GM12878 (cell line): ENCODE measurements around the gene TBXA2R. TPM values are rescaled to one million over a fixed set of nuclear protein-coding genes. Genes with fewer than 3 reads are reported as not detected.

Experiments
- ATAC-seq: fragments of 200-7000 bp; cut with Tn5 transposase; 3 replicates; pipeline ENCODE4 v1.9.1; 2020; ENCODE audit warnings: mild to moderate bottlenecking, moderate library complexity
- BruUV-seq: library from RNA; stranded (reverse); fragments of 400-500 nt; replicated peaks from 2 replicates; lab custom pipeline; 2021; lab: Mats Ljungman, UMichigan
- CTCF ChIA-PET: fragments of 300-600 bp; sonication (Branson Sonifier 250); formaldehyde crosslinking; extraction: SDS; loops from one replicate; lab custom pipeline; 2021; ENCODE audit warnings: inconsistent platforms; lab: Yijun Ruan, JAX
- POLR2A ChIA-PET: fragments of 350-600 bp; formaldehyde crosslinking; extraction: SDS; loops from one replicate; lab custom pipeline; 2021; ENCODE audit warnings: inconsistent platforms; lab: Charles Lee
- RAD21 ChIA-PET: fragments of 300-600 bp; sonication (Branson Sonifier 250); formaldehyde crosslinking; loops from one replicate; lab custom pipeline; 2023; ENCODE audit warnings: antibody characterized with exemption; ENCODE audit not compliant: unreplicated experiment; lab: Charles Lee
- SMC1A ChIA-PET: fragments of 300-600 bp; sonication (Branson Sonifier 250); formaldehyde crosslinking; loops from one replicate; lab custom pipeline; 2023; ENCODE audit not compliant: unreplicated experiment, uncharacterized antibody; lab: Charles Lee
- DNase-seq: peaks from one replicate; pipeline ENCODE4 v3.0.0-alpha.2; 2011; ENCODE audit warnings: low read depth, low spot score
- FAIRE-seq: peaks from 3 replicates; lab custom pipeline; 2011; peaks lifted over from hg19 to GRCh38; lab: Jason Lieb, UNC
- H2AFZ ChIP-seq: 2 replicates; pipeline ENCODE4 v1.6.0; 2011; ENCODE audit warnings: low read depth, low read length, control low read depth; ENCODE audit not compliant: control insufficient read depth
- H3K27ac ChIP-seq: 2 replicates; pipeline ENCODE4 v1.5.1; 2011; ENCODE audit warnings: control low read depth; ENCODE audit not compliant: control insufficient read depth, insufficient read depth
- H3K27me3 ChIP-seq, 2 experiments: replicated peaks in 1 of 2; 2 replicates each; pipeline versions ENCODE4 v1.6.0 to v1.6.1; 2011; ENCODE audit warnings: low read length in 1 of 2; ENCODE audit not compliant: control insufficient read depth in 2 of 2, insufficient read depth in 2 of 2
- H3K36me3 ChIP-seq, 2 experiments: 2 replicates each; pipeline ENCODE4 v1.5.1; 2011; ENCODE audit warnings: low read length in 1 of 2; ENCODE audit not compliant: control insufficient read depth in 2 of 2, insufficient read depth in 2 of 2
- H3K4me1 ChIP-seq: 2 replicates; pipeline ENCODE4 v1.6.1; 2011; ENCODE audit warnings: mild to moderate bottlenecking, low read length, moderate library complexity, mixed read lengths; ENCODE audit not compliant: control insufficient read depth, insufficient read depth
- H3K4me2 ChIP-seq: 2 replicates; pipeline ENCODE4 v1.6.0; 2011; ENCODE audit warnings: control low read depth; ENCODE audit not compliant: control insufficient read depth, insufficient read depth
- H3K4me3 ChIP-seq: fragments of 200-600 bp; sonication (generic); 2 replicates; pipeline ENCODE4 v1.5.1; 2016
- H3K79me2 ChIP-seq: 2 replicates; pipeline ENCODE4 v1.6.0; 2011; ENCODE audit warnings: low read length; ENCODE audit not compliant: control insufficient read depth, insufficient read depth
- H3K9ac ChIP-seq: 2 replicates; pipeline ENCODE4 v1.8.0; 2011; ENCODE audit warnings: low read length, control low read depth, mixed read lengths; ENCODE audit not compliant: control insufficient read depth, insufficient read depth
- H3K9me3 ChIP-seq: replicated peaks from 3 replicates; pipeline ENCODE4 v1.5.1; 2011; ENCODE audit warnings: mild to moderate bottlenecking, low read length; ENCODE audit not compliant: control insufficient read depth, insufficient read depth
- H4K20me1 ChIP-seq: 2 replicates; pipeline ENCODE4 v1.6.0; 2011; ENCODE audit not compliant: control insufficient read depth, insufficient read depth
- ATF2 ChIP-seq: IDR thresholded peaks from 2 replicates; pipeline ENCODE4 v1.6.1; 2012; ENCODE audit warnings: low read length, inconsistent platforms
- E2F4 ChIP-seq: IDR thresholded peaks from 2 replicates; pipeline ENCODE4 v1.6.1; 2012; ENCODE audit warnings: low read depth, low read length, improper control_type of control experiment
- ELK1 ChIP-seq: IDR thresholded peaks from 2 replicates; pipeline ENCODE4 v1.6.1; 2012; ENCODE audit warnings: low read depth, low read length, improper control_type of control experiment
- JUNB ChIP-seq: IDR thresholded peaks from 2 replicates; pipeline ENCODE4 v1.6.1; 2016; ENCODE audit warnings: antibody characterized with exemption, mild to moderate bottlenecking
- KLF5 ChIP-seq: fragments of 450-650 bp; IDR thresholded peaks from 2 replicates; pipeline ENCODE4 v1.6.1; 2014; ENCODE audit warnings: mild to moderate bottlenecking; ENCODE audit not compliant: partially characterized antibody
- MLLT1 ChIP-seq: fragments of 450-650 bp; IDR thresholded peaks from 2 replicates; pipeline ENCODE4 v1.6.1; 2016; ENCODE audit warnings: mild to moderate bottlenecking
- NFXL1 ChIP-seq: fragments of 450-650 bp; IDR thresholded peaks from 2 replicates; pipeline ENCODE4 v1.6.1; 2017; ENCODE audit warnings: antibody characterized with exemption, mild to moderate bottlenecking, borderline replicate concordance
- PBX3 ChIP-seq: IDR thresholded peaks from 2 replicates; pipeline ENCODE4 v1.6.1; 2011; ENCODE audit warnings: mild to moderate bottlenecking, low read depth, low read length, moderate library complexity; ENCODE audit not compliant: insufficient replicate concordance
- SMARCA5 ChIP-seq: fragments of 450-650 bp; IDR thresholded peaks from 2 replicates; pipeline ENCODE4 v1.6.1; 2017; ENCODE audit warnings: mild to moderate bottlenecking
- TCF3 ChIP-seq: IDR thresholded peaks from 2 replicates; pipeline ENCODE4 v1.6.1; 2012; ENCODE audit warnings: low read depth, mild to moderate bottlenecking, low read length, borderline replicate concordance; ENCODE audit not compliant: insufficient read depth
- YBX1 ChIP-seq: fragments of 450-650 bp; IDR thresholded peaks from 2 replicates; pipeline ENCODE4 v1.6.1; 2016; ENCODE audit warnings: antibody characterized with exemption
- WGBS: methylation state at CpG from one replicate; pipeline ENCODE4 v1.1.6; 2016; ENCODE audit warnings: low lambda C conversion rate; ENCODE audit not compliant: insufficient replicate concordance, insufficient coverage; ENCODE audit errors: missing lambda C conversion rate; 5-methylcytosine and 5-hydroxymethylcytosine counted together
- in situ Hi-C: fragments of 300-500 bp; cut with MboI; formaldehyde crosslinking; loops from 9 replicates; pipeline ENCODE4 v1.14.3; 2018; ENCODE audit warnings: mixed read lengths
- intact Hi-C: fragments of 100-400 bp; cut with micrococcal nuclease; formaldehyde crosslinking; loops from one replicate; pipeline ENCODE4 v1.14.2; 2022; ENCODE audit not compliant: unreplicated experiment
- polyA plus RNA-seq, 11 experiments: library from polyadenylated mRNA; depleted of rRNA in 4 of 11; unstranded in 6 of 11; stranded (reverse) in 5 of 11; fragments of >200 nt; fragmentation: Nextera tagmentation in 4 of 11; fragmentation: Illumina TruSeq in 1 of 11; extraction: Ambion mirVana in 4 of 11; extraction: Trizol in 1 of 11; gene quantifications; 1 replicate in 1 of 11; 2 replicates in 10 of 11; pipeline versions ENCODE4 v1.2.1 to v1.2.3, GENCODE V29; 2011 to 2016; ENCODE audit warnings: inconsistent platforms in 2 of 11, missing spikeins in 2 of 11, low read depth in 1 of 11
- total RNA-seq, 4 experiments: library from RNA; depleted of rRNA in 3 of 4; stranded (reverse); fragments of >200 nt in 3 of 4; fragmentation: Illumina TruSeq in 1 of 4; extraction: Trizol in 1 of 4; gene quantifications; 2 replicates each; pipeline versions ENCODE4 v1.2.1 to v1.2.3, GENCODE V29; 2013 to 2021

Gene TBXA2R
- total and polyA plus RNA-seq, 10 of the 15 experiments (the other 5 are each of a cell fraction or from before 2014, with no cell fraction given) = 0.03 TPM; not detected in 8

- no peaks in the 10 kb centered on the region for H4K20me1 ChIP-seq
- CTCF ChIA-PET = interaction anchor here (0.6 to 1.4 kb wide), 3 partner anchors 10 to 608 kb away, joined by 3 to 7 read pairs (median 4); no protein-coding TSS in a partner anchor
- in situ Hi-C loops (no loop called here), intact Hi-C loops (no loop called here)
- RAD21 ChIA-PET = no interaction called here
- H3K4me2 ChIP-seq = no peak overlapping the region
- no peaks in the 10 kb centered on the region for H3K9me3 ChIP-seq
- H2AFZ ChIP-seq = no peak overlapping the region
- no TSS peak for BruUV-seq
- peaks cover 0 to 2% of the 10 kb centered on the region in 2 experiments; a peak in 1 of 4 replicates for H3K27me3 ChIP-seq
- WGBS = 46% methylated on average over 11 of the region's 11 CpGs
- TF ChIP-seq KLF5 (no peak), ELK1 (no peak), ATF2 (no peak), SMARCA5 (no peak), TCF3 (no peak), YBX1 (no peak), JUNB (no peak), MLLT1 (no peak), PBX3 (no peak), NFXL1 (no peak), E2F4 (no peak)
- H3K27ac ChIP-seq = no peak overlapping the region
- ATAC-seq = no peak
- no peak overlapping the region for H3K4me3 ChIP-seq
- no peaks in the 10 kb centered on the region; a peak in 1 of 4 replicates for H3K36me3 ChIP-seq
- no peak for DNase-seq
- H3K79me2 ChIP-seq = no peaks in the 10 kb centered on the region
- POLR2A ChIA-PET = no interaction called here
- SMC1A ChIA-PET = no interaction called here
- H3K9ac ChIP-seq = no peak overlapping the region
- H3K4me1 ChIP-seq = no peaks in the 10 kb centered on the region
- FAIRE-seq = no peak
Measured at GRCh38 chr19:3580156-3580934, 26.3 kb downstream of the TBXA2R start.
